Kidney capillary endothelial cell (primary cell): ENCODE measurements around the gene PRMT6.
A peak's percentile ranks its signal among the peaks of the same experiment; 100 is the strongest.
"Not testable (repeated sequence)": the region's sequence is repeated elsewhere in the genome, so short reads cannot be mapped to it uniquely, and the experiment has no call there.

Experiments
- DNase-seq: peaks from one replicate; pipeline ENCODE4 v3.0.0-alpha.2; 2018; ENCODE audit warnings: low spot score

PRMT6 gene

DNA sequence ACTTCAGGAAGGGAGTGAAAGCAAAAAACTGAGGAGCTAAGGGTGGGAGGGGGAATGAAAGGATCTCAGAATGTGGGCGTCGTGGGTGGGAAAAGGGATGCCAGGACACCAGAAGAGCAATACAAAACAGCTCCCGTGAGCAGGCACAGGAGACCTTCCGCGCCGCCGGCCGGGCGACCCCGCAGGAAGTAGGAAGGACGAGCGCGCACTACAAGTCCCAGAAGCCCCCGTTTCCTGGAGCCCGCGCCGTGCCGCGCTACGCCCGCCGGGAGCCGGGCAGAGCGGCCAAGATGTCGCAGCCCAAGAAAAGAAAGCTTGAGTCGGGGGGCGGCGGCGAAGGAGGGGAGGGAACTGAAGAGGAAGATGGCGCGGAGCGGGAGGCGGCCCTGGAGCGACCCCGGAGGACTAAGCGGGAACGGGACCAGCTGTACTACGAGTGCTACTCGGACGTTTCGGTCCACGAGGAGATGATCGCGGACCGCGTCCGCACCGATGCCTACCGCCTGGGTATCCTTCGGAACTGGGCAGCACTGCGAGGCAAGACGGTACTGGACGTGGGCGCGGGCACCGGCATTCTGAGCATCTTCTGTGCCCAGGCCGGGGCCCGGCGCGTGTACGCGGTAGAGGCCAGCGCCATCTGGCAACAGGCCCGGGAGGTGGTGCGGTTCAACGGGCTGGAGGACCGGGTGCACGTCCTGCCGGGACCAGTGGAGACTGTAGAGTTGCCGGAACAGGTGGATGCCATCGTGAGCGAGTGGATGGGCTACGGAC is at the start of gene PRMT6:
Gene PRMT6 (plus strand): TSS at position 249 of the 771 bp plus-strand sequence. CDS start 42 bp downstream, at position 291.
- peak; percentile 74 for DNase-seq

DNA sequence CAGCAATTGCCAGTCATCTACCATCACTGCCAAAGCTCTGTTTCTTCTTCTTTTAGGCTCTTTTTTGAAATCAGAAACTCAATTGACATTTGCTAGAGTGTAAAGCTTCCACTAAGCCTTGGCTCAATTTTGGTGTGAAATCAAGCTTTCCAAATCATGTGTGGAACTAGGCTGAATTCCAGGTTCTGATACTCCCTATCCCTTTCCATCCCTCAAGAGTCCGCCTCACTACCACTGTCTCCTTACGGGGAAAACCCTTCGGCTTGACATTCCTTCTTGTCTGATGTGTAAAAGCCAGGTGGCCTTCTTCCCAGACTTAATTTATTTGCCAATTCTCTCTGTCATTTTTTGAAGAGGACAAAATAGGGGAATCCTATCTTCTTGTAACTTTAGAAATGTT is 47.2 kb upstream of the PRMT6 start:
- no peak for DNase-seq

DNA sequence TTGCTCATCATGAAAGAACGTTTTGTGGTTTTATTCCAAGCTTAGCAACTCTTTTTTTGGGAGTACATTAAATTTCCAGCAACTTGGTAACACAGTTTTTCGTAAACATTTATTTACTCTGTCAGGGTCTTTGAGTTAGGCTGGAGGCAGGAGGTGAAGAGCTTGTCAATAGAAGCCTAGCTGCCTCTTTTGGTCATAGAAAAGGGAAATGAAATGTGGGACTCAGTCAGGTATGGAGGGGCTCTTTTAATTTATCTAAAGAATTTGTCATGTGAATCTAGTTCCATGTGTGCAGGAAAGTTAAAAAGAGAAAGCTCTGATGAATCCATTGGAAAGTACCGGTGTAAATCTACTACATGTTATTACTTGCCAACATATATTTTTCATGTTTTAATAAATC is 45.9 kb upstream of the PRMT6 start:
- no peak for DNase-seq

DNA sequence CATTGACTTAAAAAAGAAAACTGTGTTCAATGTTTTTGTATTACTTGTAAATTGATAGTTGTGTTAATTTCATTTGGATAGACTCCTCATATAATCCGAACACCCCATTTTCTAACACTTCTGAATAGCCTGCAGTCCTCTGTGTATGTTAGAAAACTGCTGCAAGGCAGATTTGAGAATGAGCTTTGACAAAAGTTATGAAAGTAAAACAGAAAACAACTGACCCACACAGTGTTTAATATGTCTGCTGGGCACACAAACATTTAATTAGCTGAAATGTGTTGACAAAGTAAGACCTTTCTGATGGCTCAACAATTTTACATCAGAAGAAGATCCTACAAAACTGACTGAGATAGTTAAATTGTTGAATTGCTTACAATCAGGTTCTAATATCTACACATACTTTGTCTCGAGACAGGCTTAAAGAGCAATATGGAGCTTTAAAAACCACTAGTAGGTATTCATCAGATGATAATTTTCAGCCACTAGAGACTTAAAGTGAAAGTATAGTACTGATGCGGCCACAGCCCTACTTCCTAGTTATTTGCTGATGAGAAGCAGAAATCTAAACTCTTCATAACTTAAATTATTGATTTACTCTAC is 40.0 kb upstream of the PRMT6 start:
- DNase-seq: no peak

DNA sequence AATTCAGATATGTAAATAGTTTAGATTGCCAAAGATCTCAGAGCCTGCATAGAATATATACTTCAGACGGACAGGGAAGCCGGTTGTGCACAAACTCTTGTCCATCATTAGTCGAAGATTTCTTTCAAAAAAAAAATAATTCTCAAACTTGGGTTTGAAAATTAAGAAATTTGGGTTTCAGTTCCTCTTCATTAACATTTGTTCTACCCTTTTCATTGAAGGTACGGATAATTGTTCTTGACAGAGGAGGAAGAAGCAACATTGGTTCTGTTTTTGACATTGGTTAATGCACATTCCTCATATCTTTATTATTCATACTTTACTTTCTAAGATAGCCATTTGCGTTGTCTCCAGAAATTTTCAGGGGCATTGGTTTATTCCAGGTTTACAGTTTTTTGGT is 38.0 kb upstream of the PRMT6 start:
- DNase-seq: no peak

DNA sequence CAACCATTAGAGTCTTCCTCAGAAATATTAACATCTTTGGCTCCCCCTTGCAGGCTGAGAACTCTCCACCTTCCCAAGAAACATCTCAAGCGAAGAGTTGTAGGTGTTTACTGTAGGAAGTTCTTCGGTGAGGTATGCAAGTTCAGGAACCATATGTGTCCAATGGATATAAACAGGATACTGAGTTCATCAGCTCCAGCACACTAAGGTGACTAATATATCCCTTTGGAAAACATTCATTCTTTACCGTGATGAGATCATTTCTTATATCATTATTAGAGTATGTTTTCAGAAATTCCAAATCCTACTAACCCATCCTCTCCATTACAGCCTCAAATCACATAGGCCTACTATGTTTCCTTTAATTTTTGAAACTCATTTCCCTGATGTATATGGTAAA is 37.3 kb upstream of the PRMT6 start:
- peak; percentile 85 for DNase-seq

DNA sequence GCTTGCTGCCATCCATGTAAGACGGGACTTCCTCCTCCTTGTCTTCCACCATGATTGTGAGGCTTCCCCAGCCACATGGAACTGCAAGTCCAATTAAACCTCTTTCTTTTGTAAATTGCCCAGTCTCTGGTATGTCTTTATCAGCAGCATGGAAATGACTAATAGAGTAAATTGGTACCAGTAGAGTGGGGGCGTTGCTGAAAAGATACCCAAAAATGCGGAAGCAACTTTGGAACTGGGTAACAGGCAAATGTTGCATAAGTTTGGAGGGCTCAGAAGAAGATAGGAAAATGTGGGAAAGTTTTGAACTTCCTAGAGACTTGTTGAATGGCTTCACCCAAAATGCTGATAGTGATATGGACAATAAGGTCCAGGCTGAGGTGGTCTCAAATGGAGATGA is 17.6 kb upstream of the PRMT6 start:
- not testable (repeated sequence) for DNase-seq

DNA sequence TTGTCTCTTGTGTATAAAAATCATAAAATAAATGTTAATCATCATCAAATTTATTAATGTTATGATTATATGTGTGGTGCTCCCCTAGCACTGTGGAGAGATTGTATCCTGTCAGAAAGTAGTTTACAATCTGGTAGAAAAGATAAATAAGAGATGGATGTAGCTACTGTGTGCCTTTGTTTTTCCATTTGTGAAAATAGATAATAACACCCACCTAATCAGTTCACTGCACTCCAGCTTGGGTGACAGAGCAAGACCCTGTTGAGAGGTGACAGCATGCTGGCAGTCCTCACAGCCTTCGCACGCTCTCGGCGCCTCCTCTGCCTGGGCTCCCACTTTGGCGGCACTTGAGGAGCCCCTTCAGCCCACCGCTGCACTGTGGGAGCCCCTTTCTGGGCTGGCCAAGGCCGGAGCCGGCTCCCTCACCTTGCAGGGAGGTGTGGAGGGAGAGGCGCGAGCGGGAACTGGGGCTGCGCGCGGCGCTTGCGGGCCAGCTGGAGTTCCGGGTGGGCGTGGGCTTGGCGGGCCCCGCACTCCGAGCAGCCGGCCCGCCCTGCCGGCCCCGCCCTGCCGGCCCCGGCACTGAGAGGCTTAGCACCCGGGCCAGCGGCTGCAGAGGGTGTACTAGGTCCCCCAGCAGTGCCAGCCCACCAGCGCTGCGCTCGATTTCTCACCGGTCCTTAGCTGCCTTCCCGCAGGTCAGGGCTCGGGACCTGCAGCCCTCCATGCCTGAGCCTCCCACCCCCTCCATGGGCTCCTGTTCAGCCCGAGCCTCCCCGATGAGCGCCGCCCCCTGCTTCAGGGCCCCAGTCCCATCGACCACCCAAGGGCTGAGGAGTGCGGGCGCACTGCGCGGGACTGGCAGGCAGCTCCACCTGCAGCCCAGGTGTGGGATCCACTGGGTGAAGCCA is 11.9 kb upstream of the PRMT6 start:
- DNase-seq: not testable (repeated sequence)

DNA sequence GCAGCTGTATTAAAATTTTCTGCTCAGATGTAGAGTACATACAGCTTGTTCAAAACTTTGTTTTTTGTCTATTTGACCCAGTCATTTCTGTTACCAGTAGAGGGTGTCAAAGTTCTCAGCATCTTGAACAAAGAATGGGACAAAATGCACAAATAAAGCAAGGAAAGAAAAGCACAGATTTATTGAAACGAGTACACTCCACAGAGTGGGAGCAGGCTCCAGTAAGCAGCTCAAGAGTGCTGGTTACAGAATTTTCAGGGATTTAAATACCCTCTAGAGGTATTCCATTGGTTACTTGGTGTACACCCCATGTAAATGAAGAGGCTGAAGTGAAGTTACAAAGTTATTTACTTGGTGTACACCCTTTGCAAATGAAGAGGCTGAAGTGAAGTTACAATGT is 8.9 kb upstream of the PRMT6 start:
- DNase-seq: no peak

DNA sequence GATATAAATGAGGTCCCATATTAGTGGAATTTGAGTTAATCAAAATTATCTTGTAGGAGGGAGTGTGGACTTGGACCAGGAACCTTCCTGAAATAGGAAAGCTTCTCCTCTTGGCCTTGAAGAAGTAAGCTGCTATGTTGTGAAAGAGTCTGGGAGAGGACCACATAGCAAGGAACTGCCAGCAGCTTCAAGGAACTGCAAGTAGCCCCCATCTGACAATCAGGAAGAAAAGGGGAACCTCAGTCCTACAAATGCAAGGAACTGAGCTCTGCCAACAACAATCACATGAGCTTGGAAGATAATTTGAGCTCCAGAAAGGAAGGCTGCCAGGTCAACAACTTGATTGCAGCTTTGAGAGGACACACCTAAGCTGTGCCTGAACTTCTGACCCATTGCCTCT is 8.2 kb upstream of the PRMT6 start:
- DNase-seq: no peak

DNA sequence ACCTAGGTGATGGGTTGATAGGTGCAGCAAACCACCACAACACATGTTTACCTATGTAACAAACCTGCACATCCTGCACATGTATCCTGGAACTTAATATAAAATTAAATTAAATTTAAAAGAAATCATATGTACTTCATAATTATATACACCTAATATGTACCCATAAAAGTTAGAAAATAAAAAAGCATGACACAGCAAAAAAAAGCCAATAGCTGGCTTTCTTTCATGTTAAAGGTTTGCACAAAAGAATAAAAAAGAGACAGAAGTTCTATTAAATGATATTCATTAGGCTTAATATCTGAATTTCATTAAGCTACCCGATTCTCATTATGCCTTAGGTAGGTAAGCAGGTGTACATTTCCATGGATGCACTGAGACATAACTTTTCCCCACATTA is 5.2 kb upstream of the PRMT6 start:
- DNase-seq: no peak

DNA sequence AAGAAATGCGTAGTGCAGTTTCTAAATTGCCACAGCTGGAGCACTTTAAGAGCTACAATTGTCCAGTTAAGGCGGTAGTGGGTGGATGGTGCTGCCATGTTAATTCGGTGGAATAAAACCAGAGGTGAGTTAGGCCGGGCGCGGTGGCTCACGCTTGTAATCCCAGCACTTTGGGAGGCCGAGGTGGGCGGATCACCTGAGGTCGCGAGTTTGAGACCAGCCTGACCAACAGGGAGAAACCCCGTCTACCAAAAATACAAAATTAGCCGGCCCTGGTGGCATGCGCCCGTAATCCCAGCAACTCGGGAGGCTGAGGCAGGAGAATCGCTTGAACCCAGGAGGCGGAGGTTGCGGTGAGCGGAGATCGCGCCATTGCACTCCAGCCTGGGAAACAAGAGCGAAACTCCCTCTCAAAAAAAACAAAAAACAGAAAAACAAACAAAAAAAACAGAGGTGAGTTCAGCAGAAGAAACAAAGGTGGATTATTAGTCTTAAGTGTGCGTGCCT is 502 bp upstream of the PRMT6 start:
- not testable (repeated sequence) for DNase-seq

DNA sequence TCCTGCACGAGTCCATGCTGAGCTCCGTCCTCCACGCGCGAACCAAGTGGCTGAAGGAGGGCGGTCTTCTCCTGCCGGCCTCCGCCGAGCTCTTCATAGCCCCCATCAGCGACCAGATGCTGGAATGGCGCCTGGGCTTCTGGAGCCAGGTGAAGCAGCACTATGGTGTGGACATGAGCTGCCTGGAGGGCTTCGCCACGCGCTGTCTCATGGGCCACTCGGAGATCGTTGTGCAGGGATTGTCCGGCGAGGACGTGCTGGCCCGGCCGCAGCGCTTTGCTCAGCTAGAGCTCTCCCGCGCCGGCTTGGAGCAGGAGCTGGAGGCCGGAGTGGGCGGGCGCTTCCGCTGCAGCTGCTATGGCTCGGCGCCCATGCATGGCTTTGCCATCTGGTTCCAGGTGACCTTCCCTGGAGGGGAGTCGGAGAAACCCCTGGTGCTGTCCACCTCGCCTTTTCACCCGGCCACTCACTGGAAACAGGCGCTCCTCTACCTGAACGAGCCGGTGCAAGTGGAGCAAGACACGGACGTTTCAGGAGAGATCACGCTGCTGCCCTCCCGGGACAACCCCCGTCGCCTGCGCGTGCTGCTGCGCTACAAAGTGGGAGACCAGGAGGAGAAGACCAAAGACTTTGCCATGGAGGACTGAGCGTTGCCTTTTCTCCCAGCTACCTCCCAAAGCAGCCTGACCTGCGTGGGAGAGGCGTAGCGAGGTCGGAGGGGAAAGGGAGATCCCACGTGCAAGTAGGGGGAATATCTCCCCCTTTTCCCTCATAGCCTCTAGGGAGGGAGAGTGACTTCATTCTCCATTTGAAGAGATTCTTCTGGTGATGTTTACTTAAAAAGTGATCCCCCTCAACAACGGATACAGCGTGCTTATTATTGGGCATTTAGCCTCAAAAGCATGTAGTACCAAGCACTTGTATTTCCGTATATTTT is 991 bp downstream of the PRMT6 start:
- peak; percentile 23 for DNase-seq

DNA sequence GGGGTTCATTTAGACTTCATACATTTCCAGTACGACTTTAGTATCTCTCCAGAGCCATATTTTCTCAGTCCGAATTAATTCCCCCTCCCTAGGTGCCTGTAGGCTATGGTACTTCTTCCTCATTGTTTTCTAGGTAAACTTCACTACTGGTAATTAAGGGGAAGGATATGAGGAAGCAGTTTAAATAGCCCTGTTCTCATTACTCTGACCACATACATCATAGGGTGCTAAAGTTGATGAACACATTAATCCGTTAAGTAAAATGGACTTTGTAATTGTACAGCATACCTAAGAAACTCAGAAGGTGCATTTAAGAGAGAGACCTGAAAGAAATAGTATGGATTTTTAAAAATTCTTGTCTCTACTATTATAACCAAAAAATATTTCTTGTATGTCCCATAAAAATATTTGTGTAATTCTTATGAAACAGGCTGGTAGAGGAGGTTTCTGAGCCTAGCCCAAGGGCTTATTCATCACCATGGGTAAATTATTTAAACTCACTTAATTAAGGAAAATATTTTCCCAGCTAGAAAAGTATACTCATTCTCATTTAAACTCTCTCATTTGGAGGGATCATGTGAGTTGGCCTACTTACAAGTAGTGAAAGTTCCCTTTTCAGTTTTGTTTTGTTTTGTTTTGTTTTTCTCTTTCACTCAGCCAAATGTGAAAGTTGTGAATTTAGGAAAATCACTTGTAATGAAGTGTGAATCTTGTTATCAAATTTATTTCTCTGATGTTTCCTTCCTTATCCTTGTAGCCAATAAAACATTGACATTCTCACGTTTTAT is 2.0 kb downstream of the PRMT6 start:
- no peak for DNase-seq

DNA sequence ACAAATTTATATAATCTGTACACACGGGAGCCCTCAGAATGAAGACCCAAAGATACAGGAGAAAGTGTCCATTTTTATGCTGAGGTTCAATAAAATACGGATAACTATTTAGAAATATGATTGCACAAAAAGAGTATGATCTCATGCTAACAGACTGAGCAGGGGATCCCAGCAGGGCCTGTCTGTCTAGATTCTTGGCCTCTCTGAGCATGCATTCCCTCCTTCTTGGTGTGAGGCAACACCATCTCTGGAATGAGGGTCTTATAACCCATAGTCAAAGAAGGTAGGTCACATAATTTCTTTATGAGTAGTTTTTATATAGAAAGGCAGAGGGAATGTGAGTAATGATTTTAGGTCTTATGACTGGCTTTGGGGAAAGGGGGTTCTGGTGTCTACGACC is 5.4 kb downstream of the PRMT6 start:
- DNase-seq: no peak

DNA sequence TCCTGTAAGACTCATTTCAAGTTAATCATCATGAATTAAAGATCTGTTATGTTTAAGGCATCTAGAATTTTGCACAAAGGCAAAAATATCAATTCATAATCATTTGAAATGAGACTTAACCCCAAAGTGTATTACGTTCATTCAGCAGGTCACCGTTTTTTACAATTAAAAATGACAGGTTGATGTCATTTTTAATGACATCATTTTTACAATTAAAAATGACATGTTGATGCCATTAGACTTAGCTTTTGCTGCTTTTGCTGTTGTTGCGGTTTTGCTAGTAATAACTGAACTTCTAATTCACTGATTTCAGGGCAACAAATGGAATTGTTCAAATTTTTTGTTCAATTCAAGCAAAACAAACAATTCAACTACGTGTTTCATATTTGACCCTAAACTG is 17.0 kb downstream of the PRMT6 start:
- DNase-seq: no peak

DNA sequence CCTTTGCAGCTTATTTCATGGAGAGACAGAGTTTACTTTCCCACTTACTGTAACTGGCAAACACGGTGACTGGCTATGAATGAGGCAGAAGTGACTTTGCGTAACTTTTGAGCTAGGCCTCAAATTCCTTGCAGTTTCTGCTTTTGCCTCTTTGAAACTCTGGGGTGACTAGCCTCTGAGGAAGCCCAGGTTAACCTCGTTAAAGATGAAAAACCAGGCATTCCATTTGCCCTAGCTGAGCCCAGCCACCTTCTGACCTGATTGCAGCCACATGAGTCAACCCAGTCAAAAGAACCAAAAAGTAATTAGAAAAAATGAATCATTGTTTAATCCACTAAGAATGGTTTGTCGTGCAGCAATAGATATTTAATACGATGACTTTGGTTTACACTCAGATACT is 20.4 kb downstream of the PRMT6 start:
- DNase-seq: no peak

DNA sequence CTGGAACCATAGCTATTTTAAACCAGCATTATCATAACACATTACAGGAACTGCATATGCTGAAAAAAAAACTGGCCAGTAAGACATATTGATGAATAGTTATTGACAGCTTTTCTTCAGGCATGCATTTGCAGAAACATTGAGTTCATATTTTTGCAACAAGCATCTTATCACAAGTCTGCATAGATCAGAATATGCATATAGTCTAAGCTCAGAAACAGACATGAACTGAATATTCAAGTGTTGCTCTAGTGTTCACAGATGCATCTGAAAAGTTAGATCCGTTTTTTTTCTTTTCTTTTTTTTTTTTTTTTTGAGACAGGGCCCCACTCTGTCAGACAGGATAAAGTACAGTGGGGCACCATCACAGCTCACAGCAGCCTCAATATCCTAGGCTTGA is 22.8 kb downstream of the PRMT6 start:
- no peak for DNase-seq

DNA sequence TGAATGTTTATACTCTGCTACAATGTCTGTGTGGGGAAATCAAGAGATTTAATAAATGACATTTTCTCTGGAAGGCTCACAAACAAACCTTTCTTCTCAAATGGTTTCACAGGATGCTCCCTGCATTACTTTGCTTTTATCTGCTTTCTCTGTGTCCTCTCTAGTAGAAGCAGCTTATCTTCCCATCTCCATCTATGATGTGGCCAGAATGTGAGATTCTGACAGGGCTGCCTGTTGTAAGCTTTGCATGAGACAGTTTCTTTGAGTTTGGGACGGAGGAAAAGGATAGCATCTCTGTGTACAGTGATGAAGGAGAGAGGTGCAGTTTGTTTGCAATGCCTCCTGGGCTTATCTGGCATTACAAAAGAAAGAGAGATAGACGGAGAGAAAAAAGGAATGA is 24.6 kb downstream of the PRMT6 start:
- DNase-seq: no peak

DNA sequence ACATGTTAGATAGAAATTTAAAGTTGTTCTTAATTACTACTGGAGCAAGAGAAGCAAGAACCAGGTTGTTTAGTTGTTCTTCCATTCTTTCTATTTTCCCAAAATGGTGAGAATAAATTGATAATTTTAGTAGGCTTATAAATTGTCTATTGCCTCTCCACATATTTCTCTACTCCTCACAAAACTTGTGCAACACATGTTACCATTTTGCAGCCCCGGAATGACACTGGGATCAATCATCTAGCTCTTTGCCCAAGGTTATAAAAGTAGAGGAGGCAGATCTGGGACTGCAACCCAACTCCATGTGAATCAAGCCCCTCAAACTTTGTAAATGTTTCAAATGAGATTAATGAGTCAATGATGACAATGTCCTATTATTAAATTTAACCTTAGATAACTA is 34.9 kb downstream of the PRMT6 start:
- DNase-seq: no peak

DNA sequence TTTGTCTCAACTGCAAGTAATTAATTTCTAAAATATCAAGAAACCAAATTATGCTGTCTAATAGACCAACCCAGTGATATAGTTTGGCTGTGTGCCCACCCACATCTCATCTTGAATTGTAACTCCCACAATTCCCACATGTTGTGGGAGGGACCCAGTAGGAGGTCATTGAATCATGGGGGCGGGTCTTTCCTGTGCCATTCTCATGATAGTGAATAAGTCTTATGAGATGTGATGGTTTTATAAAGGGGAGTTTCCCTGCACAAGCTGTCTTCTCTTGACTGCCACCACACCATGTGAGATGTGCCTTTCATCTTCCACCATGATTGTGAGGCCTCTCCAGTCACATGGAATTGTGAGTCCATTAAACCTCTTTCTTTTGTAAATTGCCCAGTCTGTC is 36.9 kb downstream of the PRMT6 start:
- DNase-seq: not testable (repeated sequence)
